ENCODE data around the gene ZNF616. TPM values are rescaled to one million over a fixed set of nuclear protein-coding genes. Genes with fewer than 3 reads are reported as not detected.

Gene ZNF616
- total and polyA plus RNA-seq, 2 of the 8 experiments (the other 6 are each of a cell fraction or from before 2014, with no cell fraction given), result 5.7 to 40.5 TPM

DNA sequence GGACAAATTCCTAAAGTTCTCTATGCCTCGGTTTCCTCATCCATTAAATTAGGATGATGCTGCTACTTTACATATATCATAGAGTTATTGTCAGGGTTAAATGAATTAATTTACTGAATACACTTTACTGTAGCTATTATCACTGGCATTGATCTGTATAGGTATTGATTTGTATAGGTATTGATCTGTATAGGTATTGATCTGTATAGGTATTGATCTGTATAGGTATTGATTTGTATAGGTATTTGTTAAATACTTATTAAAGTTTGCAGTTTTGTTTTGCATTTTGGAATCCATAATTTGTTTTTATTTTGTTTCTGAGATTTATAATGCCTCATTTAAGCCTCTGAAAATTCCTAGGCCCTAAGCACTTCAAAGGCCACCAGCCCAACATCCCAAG is 47.7 kb upstream of the ZNF616 start:
- Histone ChIP-seq H3K9ac (replicated peaks in 1 of 4; ENCODE audit: extremely low read depth in 1 of 4, low read depth in 3 of 4, low read length in 3 of 4) (no peak overlapping the region), H2BK20ac (ENCODE audit: low read length) (no peak overlapping the region), H2AK5ac (ENCODE audit: low read depth, low read length) (no peak overlapping the region; the same call in 1 of the 2 replicates), H3K18ac (ENCODE audit: extremely low read depth, low read length) (no peak overlapping the region), H3K27ac (ENCODE audit: low read depth, low read length) (no peak overlapping the region), H2BK5ac (ENCODE audit: low read depth, low read length) (no peak overlapping the region), H3K36me3 (ENCODE audit: control insufficient read depth in 2 of 4, insufficient read depth in 4 of 4, low read length in 3 of 4) (no peaks in the 10 kb centered on the region), H2AFZ (ENCODE audit: low read length) (no peak overlapping the region), H3K23me2 (ENCODE audit: low read depth, low read length) (peaks cover 15% of the 10 kb centered on the region), H3K79me1 (ENCODE audit: low read depth, low read length) (no peaks in the 10 kb centered on the region; the same call in 1 of the 2 replicates), H2BK120ac (replicated peaks; ENCODE audit: low read depth, low read length) (no peak overlapping the region), H3K4me2 (ENCODE audit: insufficient read depth in 1 of 2, low read depth in 2 of 2, low read length in 2 of 2) (no peak overlapping the region), H2BK15ac (ENCODE audit: low read length) (no peak overlapping the region), H3K56ac (replicated peaks; ENCODE audit: insufficient read length, low read depth, low read length) (no peak overlapping the region), H4K20me1 (replicated peaks in 1 of 2; ENCODE audit: control insufficient read depth in 1 of 2, insufficient read depth in 2 of 2, low read length in 2 of 2) (no peaks in the 10 kb centered on the region), H3K4me3 (ENCODE audit: extremely low read depth in 1 of 4, insufficient read depth in 2 of 4, low read depth in 3 of 4, low read length in 4 of 4) (no peak overlapping the region), H3K23ac (ENCODE audit: insufficient read length) (no peak overlapping the region), H2BK12ac (ENCODE audit: low read depth, low read length) (no peak overlapping the region), H3K4me1 (replicated peaks in 1 of 4; ENCODE audit: control insufficient read depth in 3 of 4, insufficient read depth in 4 of 4, low read length in 3 of 4) (peaks cover 3 to 6% (median 5%) of the 10 kb centered on the region in 4 experiments), H3K4ac (replicated peaks; ENCODE audit: insufficient read length, low read depth, low read length) (no peak overlapping the region), H4K5ac (ENCODE audit: insufficient read length, low read depth, low read length) (no peak overlapping the region), H3K79me2 (ENCODE audit: control insufficient read depth in 1 of 2, insufficient read depth in 2 of 2, low read length in 2 of 2) (peaks cover 10 to 21% of the 10 kb centered on the region in 2 experiments), H3K27me3 (replicated peaks in 1 of 4; ENCODE audit: control insufficient read depth in 3 of 4, extremely low read depth in 1 of 4, insufficient read depth in 3 of 4, low read length in 3 of 4) (no peaks in the 10 kb centered on the region), H3K14ac (ENCODE audit: insufficient read length) (no peak overlapping the region), H3K9me3 (ENCODE audit: insufficient read depth in 2 of 2, low read depth in 1 of 2, low read length in 1 of 2) (no peaks in the 10 kb centered on the region), H4K8ac (ENCODE audit: extremely low read depth, insufficient read depth, low read length) (no peak overlapping the region), H4K91ac (replicated peaks; ENCODE audit: insufficient read length, low read length) (no peak overlapping the region)
- ChIA-PET POLR2A (ENCODE audit: partially characterized antibody) (interaction anchor here (1.2 to 1.4 kb wide), 2 partner anchors 11 to 15 kb away, joined by 3 read pairs; no protein-coding TSS in a partner anchor), CTCF (ENCODE audit: partially characterized antibody) (interaction anchor here (3.9 kb wide), 1 partner anchor 49 kb away, joined by 11 read pairs; the partner anchor contains the start of gene ZNF616)
- 91% methylated on average over 1 of the region's 1 CpG; no CpG with 5 or more reads in 1 of the 2 experiments for WGBS, 2 experiments (ENCODE audit: extremely low coverage in 1 of 2, insufficient coverage in 1 of 2, insufficient read length in 1 of 2, insufficient replicate concordance in 2 of 2, low coverage in 1 of 2, low lambda C conversion rate in 2 of 2, missing lambda C conversion rate in 1 of 2)
- DNase-seq (ENCODE audit: low read depth in 1 of 2, low spot score in 2 of 2) (no peak), FAIRE-seq (no peak)
- no peak for TF ChIP-seq KDM4A (IDR thresholded peaks at IDR 0.05; ENCODE audit: low read depth, low read length, severe bottlenecking)
- TF ChIP-seq NANOG (IDR thresholded peaks at IDR 0.05; ENCODE audit: insufficient read depth, low read depth, low read length, poor library complexity, severe bottlenecking), result no peak
- TF ChIP-seq KDM5A (IDR thresholded peaks at IDR 0.05; ENCODE audit: low read length), result no peak
- no peak for TF ChIP-seq KDM1A (IDR thresholded peaks at IDR 0.05; ENCODE audit: borderline replicate concordance, low read length)

All from H1 (cell line).